G401.6 (cell line): ENCODE data around the gene THPO.
A peak's percentile ranks its signal among the peaks of the same experiment; 100 is the strongest.

Source experiments
- FAIRE-seq: peaks from 2 replicates; lab custom pipeline; 2012; peaks lifted over from hg19 to GRCh38; lab: Jason Lieb, UNC

THPO gene

DNA sequence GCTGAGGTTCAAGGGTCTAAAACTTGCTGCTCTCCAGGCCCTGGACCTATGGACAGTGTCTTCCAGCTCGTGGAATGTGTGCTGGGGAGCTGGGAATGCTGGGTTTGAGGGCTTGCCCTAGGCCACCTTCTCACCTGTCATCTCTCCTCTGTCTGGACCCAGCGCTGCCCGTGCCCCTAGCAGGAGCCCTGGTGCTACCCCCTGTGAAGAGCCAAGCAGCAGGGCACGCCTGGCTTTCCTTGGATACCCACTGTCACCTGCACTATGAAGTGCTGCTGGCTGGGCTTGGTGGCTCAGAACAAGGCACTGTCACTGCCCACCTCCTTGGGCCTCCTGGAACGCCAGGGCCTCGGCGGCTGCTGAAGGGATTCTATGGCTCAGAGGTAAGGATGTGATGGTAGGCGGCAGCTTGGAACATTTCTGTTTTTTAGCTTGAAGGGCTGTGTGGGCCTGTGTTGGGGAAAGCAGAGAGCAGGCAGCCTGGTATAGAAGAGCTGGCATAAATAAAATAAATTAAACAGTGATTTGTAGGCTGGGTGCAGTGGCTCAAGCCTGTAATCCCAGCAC, 6.9 kb upstream of the THPO start:
- FAIRE-seq: no peak

GRCh38 chr3:184384342-184384741, 6.3 kb upstream of the THPO start:
- FAIRE-seq: no peak

GRCh38 chr3:184383033-184383740, 5.2 kb upstream of the THPO start:
- no peak for FAIRE-seq

GRCh38 chr3:184382326-184383032, 4.5 kb upstream of the THPO start:
- no peak for FAIRE-seq

DNA sequence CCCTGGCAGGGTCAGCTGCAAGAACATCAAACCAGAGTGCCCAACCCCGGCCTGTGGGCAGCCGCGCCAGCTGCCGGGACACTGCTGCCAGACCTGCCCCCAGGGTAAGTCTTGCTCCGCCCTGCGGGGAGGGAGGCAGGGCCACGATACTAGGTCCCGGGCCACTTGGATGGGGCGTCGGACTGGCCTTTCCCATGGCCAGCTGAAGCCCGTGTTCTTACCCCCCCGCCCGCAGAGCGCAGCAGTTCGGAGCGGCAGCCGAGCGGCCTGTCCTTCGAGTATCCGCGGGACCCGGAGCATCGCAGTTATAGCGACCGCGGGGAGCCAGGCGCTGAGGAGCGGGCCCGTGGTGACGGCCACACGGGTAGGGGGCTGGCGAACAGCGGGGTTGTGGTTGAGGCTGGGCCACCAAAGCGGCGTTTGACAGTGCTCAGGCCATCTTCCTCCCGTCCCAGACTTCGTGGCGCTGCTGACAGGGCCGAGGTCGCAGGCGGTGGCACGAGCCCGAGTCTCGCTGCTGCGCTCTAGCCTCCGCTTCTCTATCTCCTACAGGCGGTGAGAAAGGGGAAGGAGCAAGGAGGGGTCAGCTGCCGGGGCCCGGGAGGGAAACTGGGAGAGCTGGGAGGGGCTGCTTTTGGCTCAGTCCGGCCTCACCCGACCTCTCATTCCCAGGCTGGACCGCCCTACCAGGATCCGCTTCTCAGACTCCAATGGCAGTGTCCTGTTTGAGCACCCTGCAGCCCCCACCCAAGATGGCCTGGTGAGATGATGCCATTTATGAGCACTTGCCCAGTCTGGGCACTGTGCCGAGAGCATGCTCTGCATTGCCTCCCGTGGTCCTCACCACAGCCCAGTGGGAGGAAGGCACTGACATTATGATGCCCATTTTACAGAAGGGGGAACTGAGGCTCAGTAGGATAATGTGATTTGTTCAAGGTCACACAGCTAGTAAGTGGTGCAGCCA, 3.5 kb upstream of the THPO start:
- no peak for FAIRE-seq

DNA sequence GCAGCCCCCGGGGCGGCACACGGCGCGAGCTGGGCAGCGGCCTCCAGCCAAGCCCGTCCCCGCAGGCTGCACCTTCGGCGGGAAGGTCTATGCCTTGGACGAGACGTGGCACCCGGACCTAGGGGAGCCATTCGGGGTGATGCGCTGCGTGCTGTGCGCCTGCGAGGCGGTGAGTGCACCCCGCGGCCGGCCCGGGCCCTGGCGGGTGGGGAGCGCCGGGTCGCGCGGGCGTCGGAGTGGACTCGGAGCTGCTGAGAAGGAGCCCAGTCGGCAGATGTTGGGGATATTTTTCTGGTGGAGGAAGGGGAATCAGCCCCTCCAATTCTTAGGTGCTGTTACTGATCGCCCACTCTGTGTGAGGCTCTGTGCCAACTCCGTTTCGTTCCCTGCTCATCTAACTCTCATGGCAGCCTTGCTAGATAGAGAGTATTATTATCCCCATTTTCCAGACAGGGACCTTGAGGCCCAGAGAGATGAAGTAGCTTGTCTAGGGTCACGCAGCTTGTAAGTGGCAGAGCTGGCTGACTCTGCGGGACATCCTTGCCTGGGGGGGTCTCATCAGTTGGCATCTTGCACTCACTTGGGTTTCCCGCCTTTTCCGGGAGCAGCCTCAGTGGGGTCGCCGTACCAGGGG, 2.7 kb upstream of the THPO start:
- FAIRE-seq: no peak

GRCh38 chr3:184380185-184380626, 2.2 kb upstream of the THPO start:
- no peak for FAIRE-seq

GRCh38 chr3:184379358-184380184, 1.6 kb upstream of the THPO start, which contains the start of gene CHRD:
Gene CHRD, plus strand, starts transcription at chr3:184380054. Its CDS starts 265 bp downstream, at chr3:184380319.
- no peak for FAIRE-seq

DNA sequence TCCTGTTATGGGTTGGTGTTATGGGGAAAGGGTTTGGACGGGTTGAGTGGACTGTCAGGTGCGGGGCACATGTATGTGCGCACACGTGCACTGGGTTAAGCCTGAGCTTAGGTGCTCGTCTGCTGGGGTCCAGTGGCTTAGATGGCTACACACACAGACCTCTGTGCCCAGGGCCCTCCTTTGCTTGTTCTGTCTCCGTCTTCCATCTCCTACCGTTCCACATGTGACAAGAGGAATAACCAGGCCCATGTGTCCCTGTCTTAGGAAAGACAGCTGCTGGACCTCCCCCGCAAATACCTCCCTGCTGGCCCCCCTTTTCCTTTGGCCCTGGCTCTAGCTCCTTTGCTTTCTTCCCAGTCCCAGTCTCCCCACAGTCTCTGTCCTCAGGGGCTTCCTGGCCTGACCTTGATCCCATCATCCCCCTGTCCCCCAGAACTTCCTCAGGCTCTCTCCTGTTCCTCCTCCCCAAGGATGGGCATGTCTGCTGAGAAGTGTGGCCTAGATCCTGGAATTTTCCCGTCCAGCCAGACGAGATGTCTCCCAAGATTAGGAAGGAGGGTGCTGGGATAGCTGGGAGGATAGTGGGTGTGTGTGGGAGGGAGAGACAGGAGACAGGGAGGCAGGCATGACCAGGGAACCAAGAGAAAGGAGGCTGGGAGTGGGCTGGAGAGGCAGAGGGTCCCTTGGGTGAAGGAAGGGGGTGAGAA, 797 bp upstream of the THPO start:
- no peak for FAIRE-seq

- FAIRE-seq: no peak
These were observed 633 bp downstream of the THPO start for GRCh38 chr3:184377374-184377773.

DNA sequence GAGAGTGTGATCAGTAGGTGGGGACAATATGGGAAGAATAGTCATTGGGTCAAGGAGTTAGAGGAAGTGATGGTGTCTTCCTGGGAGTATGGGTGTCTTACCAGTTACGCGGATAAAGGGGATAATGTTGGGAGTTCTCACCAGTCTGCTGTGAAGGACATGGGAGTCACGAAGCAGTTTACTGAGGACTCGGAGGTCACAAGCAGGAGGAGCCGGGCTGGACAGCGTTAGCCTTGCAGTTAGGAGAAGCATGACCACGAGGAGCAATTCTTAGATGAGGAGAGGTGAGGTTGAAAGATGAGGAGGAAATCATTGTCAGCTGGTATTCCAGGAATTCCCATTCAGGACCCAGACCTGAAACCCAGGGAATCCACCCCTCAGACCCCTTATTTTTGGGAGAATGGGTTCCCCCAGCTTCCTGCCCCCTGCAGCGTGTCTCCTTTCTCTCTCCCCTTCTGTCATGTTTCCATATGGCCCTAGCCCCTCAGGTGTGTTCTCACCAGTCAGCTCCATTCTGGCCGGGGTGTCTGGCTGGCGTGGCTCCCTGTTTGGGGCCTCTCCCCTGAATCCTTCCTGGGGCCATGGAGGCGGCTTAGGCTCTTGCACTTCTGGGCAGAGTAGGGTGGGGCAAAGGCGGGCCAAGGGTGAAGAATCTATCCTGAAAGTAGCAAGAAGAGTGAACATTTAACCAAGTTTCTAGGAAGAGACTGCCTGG, 2.1 kb downstream of the THPO start:
- no peak for FAIRE-seq

- no peak for FAIRE-seq
These were observed 4.6 kb downstream of the THPO start for GRCh38 chr3:184373422-184373821.

GRCh38 chr3:184372911-184373310, 5.1 kb downstream of the THPO start:
- FAIRE-seq: no peak

GRCh38 chr3:184372296-184372821, 5.6 kb downstream of the THPO start:
- FAIRE-seq: no peak

DNA sequence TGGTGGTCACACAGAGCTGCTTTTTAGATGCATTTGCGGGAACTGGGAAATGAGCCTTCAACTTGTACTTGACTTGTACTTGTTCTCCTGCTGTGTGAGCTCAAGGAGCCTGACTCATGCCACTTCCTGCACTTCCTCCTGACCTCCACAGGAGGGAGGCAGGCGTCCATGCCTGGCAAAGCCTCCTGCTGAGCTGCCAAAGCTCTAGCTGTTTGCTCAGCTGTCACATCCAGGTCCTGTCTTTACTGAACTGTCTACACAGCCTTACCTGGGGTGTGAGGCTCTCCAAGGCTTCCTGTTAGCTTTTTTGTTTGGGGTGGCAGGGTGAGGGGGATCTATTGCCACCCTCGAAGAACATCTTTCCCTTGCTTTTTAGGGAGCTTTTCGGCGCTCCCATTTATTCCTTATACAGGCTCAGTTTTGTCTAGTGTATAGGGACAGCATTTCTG, 6.4 kb downstream of the THPO start:
- peak; percentile 78 for FAIRE-seq

- FAIRE-seq: no peak
These were observed 9.3 kb downstream of the THPO start for GRCh38 chr3:184368586-184369183.

GRCh38 chr3:184368116-184368515, 9.9 kb downstream of the THPO start:
- FAIRE-seq: no peak

GRCh38 chr3:184366619-184367289, 11.3 kb downstream of the THPO start:
- FAIRE-seq: no peak
